K562 (cell line): Measurements from ENCODE around the gene PREB. TPM values are rescaled to one million over a fixed set of nuclear protein-coding genes. Genes with fewer than 3 reads are reported as not detected.

ENCODE experiments used
- BACH1 ChIP-seq: fragments of 200-800 bp; sonication (Bioruptor generic); IDR thresholded peaks from 2 replicates; pipeline ENCODE4 v1.6.1; 2016; ENCODE audit warnings: missing genetic modification characterization, missing compliant biosample characterization
- CBFA2T2 ChIP-seq: fragments of 450-650 bp; conservative IDR thresholded peaks from 2 replicates; pipeline ENCODE4 v1.6.1; 2017; ENCODE audit warnings: mild to moderate bottlenecking
- CBFB ChIP-seq: sonication (generic); formaldehyde crosslinking; IDR thresholded peaks from 2 replicates; pipeline ENCODE4 v1.4.0; 2020; ENCODE audit warnings: mild to moderate bottlenecking, missing genetic modification reagents
- CCAR2 ChIP-seq: fragments of 200-400 bp; formaldehyde crosslinking; IDR thresholded peaks from 2 replicates; pipeline ENCODE4 v1.6.1; 2017; ENCODE audit warnings: mild to moderate bottlenecking, low read depth, low read length
- ERF ChIP-seq: fragments of 450-650 bp; formaldehyde crosslinking; IDR thresholded peaks from 2 replicates; pipeline ENCODE4 v1.4.0; 2020; ENCODE audit warnings: mild to moderate bottlenecking, mixed read lengths
- GTF2F1 ChIP-seq: IDR thresholded peaks from 2 replicates; pipeline ENCODE4 v1.6.1; 2011; ENCODE audit warnings: low read depth, low read length, improper control_type of control experiment
- HSF4 ChIP-seq: fragments of 250-450 bp; sonication (Bioruptor Pico); IDR thresholded peaks from 2 replicates; pipeline ENCODE4 v2.1.2; 2022; ENCODE audit warnings: mild to moderate bottlenecking, moderate library complexity, borderline replicate concordance
- MBD2 ChIP-seq: sonication (generic); IDR thresholded peaks from 2 replicates; pipeline ENCODE4 v1.6.1; 2016; ENCODE audit warnings: low read depth, borderline replicate concordance
- NFE2 ChIP-seq: IDR thresholded peaks from 2 replicates; pipeline ENCODE4 v1.6.1; 2014; ENCODE audit warnings: antibody characterized with exemption, low read depth
- NKRF ChIP-seq: fragments of 450-650 bp; IDR thresholded peaks from 2 replicates; pipeline ENCODE4 v1.6.1; 2016; ENCODE audit warnings: borderline replicate concordance
- NR2C2 ChIP-seq, 2 experiments: fragments of 200-800 bp in 1 of 2; sonication (Bioruptor generic) in 1 of 2; sonication (generic) in 1 of 2; formaldehyde crosslinking in 1 of 2; IDR thresholded peaks; 2 replicates each; pipeline versions ENCODE4 v1.6.1 to v1.8.0; 2016 to 2022; ENCODE audit warnings: mild to moderate bottlenecking in 1 of 2, missing compliant biosample characterization in 1 of 2, missing genetic modification characterization in 1 of 2, missing genetic modification reagents in 1 of 2
- RBM15 ChIP-seq: fragments of 200-400 bp; formaldehyde crosslinking; IDR thresholded peaks from 2 replicates; pipeline ENCODE4 v1.6.1; 2018; ENCODE audit warnings: mild to moderate bottlenecking, low read length, moderate library complexity; ENCODE audit not compliant: insufficient read depth
- RBM25 ChIP-seq: fragments of 200-400 bp; formaldehyde crosslinking; IDR thresholded peaks from 2 replicates; pipeline ENCODE4 v1.6.1; 2018; ENCODE audit warnings: low read length, low read depth, moderate library complexity; ENCODE audit not compliant: severe bottlenecking
- RBM39 ChIP-seq: fragments of 200-400 bp; formaldehyde crosslinking; optimal IDR thresholded peaks from 2 replicates; pipeline ENCODE3; 2018; ENCODE audit warnings: low read depth, low read length
- SMAD3 ChIP-seq: fragments of 450-650 bp; formaldehyde crosslinking; conservative IDR thresholded peaks from 2 replicates; pipeline ENCODE4 v1.4.0; 2020; ENCODE audit warnings: mild to moderate bottlenecking
- SMARCA5 ChIP-seq: fragments of 450-650 bp; IDR thresholded peaks from 2 replicates; pipeline ENCODE4 v1.6.1; 2016
- TCF3 ChIP-seq: sonication (generic); formaldehyde crosslinking; IDR thresholded peaks from 2 replicates; pipeline ENCODE4 v1.4.0; 2020; ENCODE audit warnings: mild to moderate bottlenecking, missing genetic modification reagents
- YY1 ChIP-seq, 3 experiments: IDR thresholded peaks; 2 replicates each; pipeline ENCODE4 v1.6.1; 2011; ENCODE audit warnings: low read length in 2 of 3, mild to moderate bottlenecking in 2 of 3, moderate library complexity in 2 of 3, borderline replicate concordance in 1 of 3, control low read depth in 1 of 3, low read depth in 1 of 3; ENCODE audit not compliant: insufficient read depth in 3 of 3, insufficient replicate concordance in 2 of 3, control insufficient read depth in 1 of 3, insufficient read length in 1 of 3; ENCODE audit errors: extremely low read depth in 1 of 3
- ZC3H8 ChIP-seq: fragments of 450-650 bp; IDR thresholded peaks from 2 replicates; pipeline ENCODE4 v1.6.1; 2017
- ZNF316 ChIP-seq: fragments of 450-650 bp; IDR thresholded peaks from 2 replicates; pipeline ENCODE4 v1.6.1; 2016
- ZNF324 ChIP-seq: fragments of 250-450 bp; sonication (Bioruptor Pico); IDR thresholded peaks from 2 replicates; pipeline ENCODE4 v1.4.0; 2020; ENCODE audit warnings: mild to moderate bottlenecking
- polyA plus RNA-seq, 8 experiments: library from polyadenylated mRNA; depleted of rRNA in 4 of 8; stranded (reverse) in 5 of 8; unstranded in 3 of 8; fragments of >200 nt; fragmentation: Nextera tagmentation in 2 of 8; fragmentation: Illumina TruSeq in 1 of 8; extraction: Ambion mirVana in 2 of 8; extraction: Trizol in 1 of 8; gene quantifications; 2 replicates each; pipeline versions ENCODE4 v1.2.1 to v1.2.3, GENCODE V29; 2011 to 2014; ENCODE audit warnings: inconsistent platforms in 1 of 8, missing spikeins in 1 of 8
- total RNA-seq, 7 experiments: library from RNA; depleted of rRNA in 6 of 7; stranded (reverse); fragments of >200 nt in 6 of 7; fragmentation: Illumina TruSeq in 2 of 7; extraction: Trizol in 2 of 7; gene quantifications; 2 replicates each; pipeline versions ENCODE4 v1.2.1 to v1.2.3, GENCODE V29; 2011 to 2021; ENCODE audit warnings: low replicate concordance in 1 of 7
- TF ChIP-seq, protein P1 (sequence below): sonication (generic); formaldehyde crosslinking; IDR thresholded peaks from 2 replicates; pipeline ENCODE4 v1.8.0; 2022; ENCODE audit warnings: missing genetic modification reagents, mild to moderate bottlenecking, borderline replicate concordance
- TF ChIP-seq, protein P2 (sequence below): sonication (generic); formaldehyde crosslinking; IDR thresholded peaks from 2 replicates; pipeline ENCODE4 v1.8.0; 2022; ENCODE audit warnings: missing genetic modification reagents, mild to moderate bottlenecking, borderline replicate concordance

Gene PREB
- total and polyA plus RNA-seq, 9 of the 15 experiments (the other 6 are each of a cell fraction or from before 2014, with no cell fraction given) = 35.1 to 84.2 (median 67.2) TPM

GRCh38 chr2:27162151-27163121 lies 28.0 kb upstream of the PREB start (continued):
- TF ChIP-seq MBD2 (no peak), CBFA2T2 (0 out of 2 replicates have a peak, but pooled peaks have one; percentile 5), NFE2 (peak; percentile 57), SMAD3 (CRISPR knock-in tag) (no peak), NKRF (no peak), BACH1 (peak; percentile 78), RBM15 (no peak), ERF (no peak), HSF4 (CRISPR knock-in tag) (no peak), RBM39 (no peak), CBFB (CRISPR knock-in tag) (no peak), GTF2F1 (no peak), ZNF316 (peak; percentile 66), RBM25 (no peak), CCAR2 (no peak), TCF3 (CRISPR knock-in tag) (no peak), ZC3H8 (no peak), NR2C2 (CRISPR knock-in tag; IDR thresholded peaks at IDR 0.05) (no peak), NR2C2 (tag; IDR thresholded peaks at IDR 0.05) (0 out of 2 replicates have a peak, but pooled peaks have one; percentile 45), ZNF324 (no peak), SMARCA5 (no peak), YY1 (IDR thresholded peaks at IDR 0.05; ENCODE audit: borderline replicate concordance in 1 of 3, control insufficient read depth in 1 of 3, extremely low read depth in 1 of 3, insufficient read depth in 3 of 3, insufficient read length in 1 of 3, insufficient replicate concordance in 2 of 3, low read depth in 1 of 3, low read length in 2 of 3) (peak in 1 of 3 experiments; percentile 32)
- TF ChIP-seq, protein P1, sequence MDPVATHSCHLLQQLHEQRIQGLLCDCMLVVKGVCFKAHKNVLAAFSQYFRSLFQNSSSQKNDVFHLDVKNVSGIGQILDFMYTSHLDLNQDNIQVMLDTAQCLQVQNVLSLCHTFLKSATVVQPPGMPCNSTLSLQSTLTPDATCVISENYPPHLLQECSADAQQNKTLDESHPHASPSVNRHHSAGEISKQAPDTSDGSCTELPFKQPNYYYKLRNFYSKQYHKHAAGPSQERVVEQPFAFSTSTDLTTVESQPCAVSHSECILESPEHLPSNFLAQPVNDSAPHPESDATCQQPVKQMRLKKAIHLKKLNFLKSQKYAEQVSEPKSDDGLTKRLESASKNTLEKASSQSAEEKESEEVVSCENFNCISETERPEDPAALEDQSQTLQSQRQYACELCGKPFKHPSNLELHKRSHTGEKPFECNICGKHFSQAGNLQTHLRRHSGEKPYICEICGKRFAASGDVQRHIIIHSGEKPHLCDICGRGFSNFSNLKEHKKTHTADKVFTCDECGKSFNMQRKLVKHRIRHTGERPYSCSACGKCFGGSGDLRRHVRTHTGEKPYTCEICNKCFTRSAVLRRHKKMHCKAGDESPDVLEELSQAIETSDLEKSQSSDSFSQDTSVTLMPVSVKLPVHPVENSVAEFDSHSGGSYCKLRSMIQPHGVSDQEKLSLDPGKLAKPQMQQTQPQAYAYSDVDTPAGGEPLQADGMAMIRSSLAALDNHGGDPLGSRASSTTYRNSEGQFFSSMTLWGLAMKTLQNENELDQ = no peak
- TF ChIP-seq, protein P2, sequence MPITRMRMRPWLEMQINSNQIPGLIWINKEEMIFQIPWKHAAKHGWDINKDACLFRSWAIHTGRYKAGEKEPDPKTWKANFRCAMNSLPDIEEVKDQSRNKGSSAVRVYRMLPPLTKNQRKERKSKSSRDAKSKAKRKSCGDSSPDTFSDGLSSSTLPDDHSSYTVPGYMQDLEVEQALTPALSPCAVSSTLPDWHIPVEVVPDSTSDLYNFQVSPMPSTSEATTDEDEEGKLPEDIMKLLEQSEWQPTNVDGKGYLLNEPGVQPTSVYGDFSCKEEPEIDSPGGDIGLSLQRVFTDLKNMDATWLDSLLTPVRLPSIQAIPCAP = no peak
